Measurements from ENCODE around the gene LSM7.
A peak's percentile ranks its signal among the peaks of the same experiment; 100 is the strongest.

Gene LSM7

GRCh38 chr19:2278459-2279158 lies 49.8 kb downstream of the LSM7 start:
- DNase-seq (ENCODE audit: low spot score): no peak

- DNase-seq (ENCODE audit: low spot score): no peak
These were observed 51.2 kb downstream of the LSM7 start for GRCh38 chr19:2277138-2277537.

GRCh38 chr19:2276429-2276986 lies 51.9 kb downstream of the LSM7 start:
- DNase-seq (ENCODE audit: low spot score): no peak

GRCh38 chr19:2275588-2276428 lies 52.6 kb downstream of the LSM7 start:
- DNase-seq (ENCODE audit: low spot score): no peak

GRCh38 chr19:2274931-2275535 lies 53.4 kb downstream of the LSM7 start:
- DNase-seq (ENCODE audit: low spot score): peak; percentile 83

- no peak for DNase-seq (ENCODE audit: low spot score)
These were observed 54.1 kb downstream of the LSM7 start for GRCh38 chr19:2274185-2274711.

GRCh38 chr19:2273356-2274184 lies 54.8 kb downstream of the LSM7 start:
- DNase-seq (ENCODE audit: low spot score): peak; percentile 81

Measured in cerebellar cortex (tissue), 1 donor.